ENCODE data around the gene NAA38. TPM values are rescaled to one million over a fixed set of nuclear protein-coding genes. Genes with fewer than 3 reads are reported as not detected.

Gene NAA38
- total RNA-seq, 1 donor = 29.7 TPM

- H4K20me1 ChIP-seq (ENCODE audit: insufficient read depth, low read length) = peaks cover 12% of the 10 kb centered on the region
- H3K4me1 ChIP-seq (ENCODE audit: insufficient read depth, low read length) = peaks cover 33% of the 10 kb centered on the region
- peak overlapping the region; percentile 89 for H3K27ac ChIP-seq (ENCODE audit: low read depth, low read length)
- no peak for TF ChIP-seq CTCF (IDR thresholded peaks at IDR 0.05; ENCODE audit: extremely low read depth, low read depth, low read length)
- H2AFZ ChIP-seq (ENCODE audit: low read length) = peak overlapping the region; percentile 86
- H3K9me3 ChIP-seq (ENCODE audit: low read depth, low read length) = no peaks in the 10 kb centered on the region
- H3K4me2 ChIP-seq (ENCODE audit: insufficient read depth, low read length) = peak overlapping the region; percentile 86
- H3K27me3 ChIP-seq (ENCODE audit: insufficient read depth, low read length) = peaks cover 11% of the 10 kb centered on the region
- peak overlapping the region; percentile 75 for H3K4me3 ChIP-seq (ENCODE audit: insufficient read depth, low read length)
- DNase-seq (ENCODE audit: insufficient read length, low spot score, missing footprints) = no peak
- H3K79me2 ChIP-seq (ENCODE audit: insufficient read depth, low read length) = peaks cover 12% of the 10 kb centered on the region
- H3K36me3 ChIP-seq (ENCODE audit: insufficient read depth, low read length) = no peaks in the 10 kb centered on the region
Observed at GRCh38 chr17:7834542-7834956, 22.8 kb downstream of the NAA38 start.

GRCh38 chr17:7833795-7834541 is 23.4 kb downstream of the NAA38 start, which contains the start of gene KDM6B:
Gene KDM6B (plus strand): TSS chr17:7834217. CDS start chr17:7845555, 11,338 bp downstream.
- DNase-seq (ENCODE audit: insufficient read length, low spot score, missing footprints) = peak; percentile 98
- peak within 1 kb of the TSS; percentile 86 for H2AFZ ChIP-seq (ENCODE audit: low read length)
- H3K4me3 ChIP-seq (ENCODE audit: insufficient read depth, low read length) = peak within 1 kb of the TSS; percentile 75
- peaks cover 6% of the 10 kb centered on the region for H3K79me2 ChIP-seq (ENCODE audit: insufficient read depth, low read length)
- H3K27ac ChIP-seq (ENCODE audit: low read depth, low read length) = peak within 1 kb of the TSS; percentile 89
- H3K27me3 ChIP-seq (ENCODE audit: insufficient read depth, low read length) = peaks cover 15% of the 10 kb centered on the region
- peaks cover 32% of the 10 kb centered on the region for H3K4me1 ChIP-seq (ENCODE audit: insufficient read depth, low read length)
- no peaks in the 10 kb centered on the region for H3K9me3 ChIP-seq (ENCODE audit: low read depth, low read length)
- no peak for TF ChIP-seq CTCF (IDR thresholded peaks at IDR 0.05; ENCODE audit: extremely low read depth, low read depth, low read length)
- peak within 1 kb of the TSS; percentile 86 for H3K4me2 ChIP-seq (ENCODE audit: insufficient read depth, low read length)
- H3K36me3 ChIP-seq (ENCODE audit: insufficient read depth, low read length) = no peaks in the 10 kb centered on the region
- peaks cover 6% of the 10 kb centered on the region for H4K20me1 ChIP-seq (ENCODE audit: insufficient read depth, low read length)

GRCh38 chr17:7833011-7833794 is 24.2 kb downstream of the NAA38 start:
- peak overlapping the region; percentile 86 for H3K4me2 ChIP-seq (ENCODE audit: insufficient read depth, low read length)
- DNase-seq (ENCODE audit: insufficient read length, low spot score, missing footprints) = peak; percentile 73
- H3K79me2 ChIP-seq (ENCODE audit: insufficient read depth, low read length) = no peaks in the 10 kb centered on the region
- no peak overlapping the region for H3K27ac ChIP-seq (ENCODE audit: low read depth, low read length)
- peak overlapping the region; percentile 75 for H3K4me3 ChIP-seq (ENCODE audit: insufficient read depth, low read length)
- TF ChIP-seq CTCF (IDR thresholded peaks at IDR 0.05; ENCODE audit: extremely low read depth, low read depth, low read length) = no peak
- H2AFZ ChIP-seq (ENCODE audit: low read length) = peak overlapping the region; percentile 86
- no peaks in the 10 kb centered on the region for H4K20me1 ChIP-seq (ENCODE audit: insufficient read depth, low read length)
- H3K27me3 ChIP-seq (ENCODE audit: insufficient read depth, low read length) = peaks cover 15% of the 10 kb centered on the region
- peaks cover 26% of the 10 kb centered on the region for H3K4me1 ChIP-seq (ENCODE audit: insufficient read depth, low read length)
- no peaks in the 10 kb centered on the region for H3K36me3 ChIP-seq (ENCODE audit: insufficient read depth, low read length)
- no peaks in the 10 kb centered on the region for H3K9me3 ChIP-seq (ENCODE audit: low read depth, low read length)

GRCh38 chr17:7832431-7832830 is 24.9 kb downstream of the NAA38 start:
- no peaks in the 10 kb centered on the region for H3K36me3 ChIP-seq (ENCODE audit: insufficient read depth, low read length)
- no peak for TF ChIP-seq CTCF (IDR thresholded peaks at IDR 0.05; ENCODE audit: extremely low read depth, low read depth, low read length)
- peaks cover 19% of the 10 kb centered on the region for H3K27me3 ChIP-seq (ENCODE audit: insufficient read depth, low read length)
- no peaks in the 10 kb centered on the region for H3K9me3 ChIP-seq (ENCODE audit: low read depth, low read length)
- H3K79me2 ChIP-seq (ENCODE audit: insufficient read depth, low read length) = no peaks in the 10 kb centered on the region
- H2AFZ ChIP-seq (ENCODE audit: low read length) = no peak overlapping the region
- no peaks in the 10 kb centered on the region for H4K20me1 ChIP-seq (ENCODE audit: insufficient read depth, low read length)
- H3K27ac ChIP-seq (ENCODE audit: low read depth, low read length) = no peak overlapping the region
- H3K4me1 ChIP-seq (ENCODE audit: insufficient read depth, low read length) = peaks cover 21% of the 10 kb centered on the region
- no peak for DNase-seq (ENCODE audit: insufficient read length, low spot score, missing footprints)
- no peak overlapping the region for H3K4me3 ChIP-seq (ENCODE audit: insufficient read depth, low read length)
- H3K4me2 ChIP-seq (ENCODE audit: insufficient read depth, low read length) = no peak overlapping the region
